GM06990 (cell line): Measurements from ENCODE around the gene ABCC1.

ENCODE experiments used
- DNase-seq: peaks from one replicate; pipeline ENCODE4 v3.0.0-alpha.2; 2011; ENCODE audit not compliant: insufficient read length; ENCODE audit errors: extremely low read depth
- H3K27me3 ChIP-seq: replicated peaks from 2 replicates; pipeline ENCODE4 v1.6.0; 2011; ENCODE audit warnings: low read length; ENCODE audit not compliant: control insufficient read depth, insufficient read depth
- H3K36me3 ChIP-seq: 2 replicates; pipeline ENCODE4 v1.5.1; 2011; ENCODE audit warnings: low read length; ENCODE audit not compliant: control insufficient read depth, insufficient read depth
- H3K4me3 ChIP-seq: replicated peaks from 2 replicates; pipeline ENCODE4 v1.5.1; 2011; ENCODE audit warnings: low read depth, mild to moderate bottlenecking, control low read depth, low read length
- TF ChIP-seq, protein P1 (sequence below): IDR thresholded peaks from 2 replicates; pipeline ENCODE4 v1.5.1; 2011; ENCODE audit warnings: low read length, control low read depth, mild to moderate bottlenecking, inconsistent platforms; ENCODE audit not compliant: insufficient read depth, poor library complexity, severe bottlenecking

Gene ABCC1

DNA sequence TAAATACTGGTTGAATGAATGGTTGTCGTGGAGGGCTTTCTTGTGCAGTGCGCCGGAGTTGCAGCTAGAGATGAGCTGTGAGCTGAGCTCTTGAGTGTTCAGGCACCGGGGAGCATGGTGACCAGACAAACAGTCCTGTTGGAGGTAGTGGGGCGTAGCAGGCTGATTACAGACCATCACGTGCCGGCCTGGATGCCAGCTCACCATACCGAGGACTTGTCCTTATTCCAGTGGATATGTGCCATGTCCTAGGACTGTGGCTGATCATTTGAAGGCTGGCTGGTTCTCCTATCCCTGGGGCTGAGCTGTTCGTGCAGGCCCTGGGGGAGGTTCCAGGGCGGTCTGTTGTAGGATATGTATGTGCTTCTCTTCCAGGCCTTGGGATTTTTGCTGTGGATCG, 60.0 kb downstream of the ABCC1 start:
- Histone ChIP-seq H3K36me3 (peaks cover 14% of the 10 kb centered on the region), H3K27me3 (no peaks in the 10 kb centered on the region), H3K4me3 (no peak overlapping the region)
- TF ChIP-seq, protein P1, sequence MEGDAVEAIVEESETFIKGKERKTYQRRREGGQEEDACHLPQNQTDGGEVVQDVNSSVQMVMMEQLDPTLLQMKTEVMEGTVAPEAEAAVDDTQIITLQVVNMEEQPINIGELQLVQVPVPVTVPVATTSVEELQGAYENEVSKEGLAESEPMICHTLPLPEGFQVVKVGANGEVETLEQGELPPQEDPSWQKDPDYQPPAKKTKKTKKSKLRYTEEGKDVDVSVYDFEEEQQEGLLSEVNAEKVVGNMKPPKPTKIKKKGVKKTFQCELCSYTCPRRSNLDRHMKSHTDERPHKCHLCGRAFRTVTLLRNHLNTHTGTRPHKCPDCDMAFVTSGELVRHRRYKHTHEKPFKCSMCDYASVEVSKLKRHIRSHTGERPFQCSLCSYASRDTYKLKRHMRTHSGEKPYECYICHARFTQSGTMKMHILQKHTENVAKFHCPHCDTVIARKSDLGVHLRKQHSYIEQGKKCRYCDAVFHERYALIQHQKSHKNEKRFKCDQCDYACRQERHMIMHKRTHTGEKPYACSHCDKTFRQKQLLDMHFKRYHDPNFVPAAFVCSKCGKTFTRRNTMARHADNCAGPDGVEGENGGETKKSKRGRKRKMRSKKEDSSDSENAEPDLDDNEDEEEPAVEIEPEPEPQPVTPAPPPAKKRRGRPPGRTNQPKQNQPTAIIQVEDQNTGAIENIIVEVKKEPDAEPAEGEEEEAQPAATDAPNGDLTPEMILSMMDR, result no peak
- no peak for DNase-seq

DNA sequence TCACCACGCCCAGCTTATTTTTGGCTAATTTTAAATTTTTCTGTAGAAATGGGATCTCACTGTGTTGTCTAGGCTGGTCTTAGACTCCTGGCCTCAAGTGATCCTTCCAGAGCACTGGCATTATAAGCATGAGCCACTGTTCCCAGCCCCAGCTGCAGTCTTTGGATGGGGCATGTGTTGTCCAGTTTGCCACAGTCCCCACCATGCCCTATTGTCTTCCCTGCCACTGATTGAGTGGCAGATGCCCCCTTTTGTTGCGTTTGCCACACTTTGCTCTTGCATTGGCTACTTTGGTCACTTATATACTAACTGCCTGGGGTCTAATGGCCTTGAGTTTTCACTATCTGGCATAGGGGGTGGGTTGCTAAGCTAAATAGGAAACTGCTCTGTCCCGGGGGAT, 60.8 kb downstream of the ABCC1 start:
- H3K27me3 ChIP-seq, result no peaks in the 10 kb centered on the region
- no peak for DNase-seq
- H3K4me3 ChIP-seq, result no peak overlapping the region
- TF ChIP-seq, protein P1, result no peak
- H3K36me3 ChIP-seq, result peaks cover 18% of the 10 kb centered on the region

DNA sequence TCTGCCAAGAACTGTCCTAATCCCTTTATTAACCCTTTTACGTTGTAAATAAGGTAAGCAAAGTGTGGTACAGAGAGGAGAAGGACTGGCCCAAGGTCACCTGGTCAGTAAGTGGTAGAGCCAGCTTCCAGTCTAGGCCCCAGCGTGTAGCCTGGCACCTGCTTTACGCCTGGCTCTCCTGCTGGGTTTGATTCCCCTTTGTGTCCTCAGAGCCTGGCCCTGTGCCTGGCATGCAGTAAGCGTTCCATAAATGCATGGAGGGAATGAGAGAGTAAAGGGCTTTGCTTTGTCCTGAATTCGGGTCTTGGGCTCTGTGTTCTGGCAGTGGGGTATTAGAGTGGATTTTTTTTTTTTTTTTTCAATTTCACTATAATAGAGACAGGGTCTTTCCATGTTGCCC, 62.7 kb downstream of the ABCC1 start:
- TF ChIP-seq, protein P1, result no peak
- Histone ChIP-seq H3K36me3 (peaks cover 22% of the 10 kb centered on the region), H3K27me3 (no peaks in the 10 kb centered on the region), H3K4me3 (no peak overlapping the region)
- no peak for DNase-seq

DNA sequence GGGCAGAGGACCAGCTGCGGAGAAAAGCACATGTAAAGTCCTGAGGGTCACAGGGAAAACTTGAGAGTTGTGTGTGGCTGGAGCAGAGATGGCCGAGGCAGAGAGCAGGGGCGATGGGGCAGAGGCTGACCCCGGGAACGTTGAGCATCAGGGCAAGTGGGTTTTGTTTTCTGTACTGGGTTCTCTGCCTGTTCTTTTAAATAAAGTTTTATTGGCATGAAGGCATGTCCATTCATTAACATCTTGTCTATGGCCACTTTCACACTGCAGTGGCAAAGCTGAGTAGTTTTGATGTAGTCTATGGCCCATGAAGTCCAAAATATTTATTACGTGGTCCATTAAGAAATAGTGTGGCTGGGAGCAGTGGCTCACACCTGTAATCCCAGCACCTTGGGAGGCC, 64.4 kb downstream of the ABCC1 start:
- Histone ChIP-seq H3K36me3 (peaks cover 28% of the 10 kb centered on the region), H3K4me3 (no peak overlapping the region), H3K27me3 (no peaks in the 10 kb centered on the region)
- TF ChIP-seq, protein P1, result no peak
- DNase-seq, result no peak

DNA sequence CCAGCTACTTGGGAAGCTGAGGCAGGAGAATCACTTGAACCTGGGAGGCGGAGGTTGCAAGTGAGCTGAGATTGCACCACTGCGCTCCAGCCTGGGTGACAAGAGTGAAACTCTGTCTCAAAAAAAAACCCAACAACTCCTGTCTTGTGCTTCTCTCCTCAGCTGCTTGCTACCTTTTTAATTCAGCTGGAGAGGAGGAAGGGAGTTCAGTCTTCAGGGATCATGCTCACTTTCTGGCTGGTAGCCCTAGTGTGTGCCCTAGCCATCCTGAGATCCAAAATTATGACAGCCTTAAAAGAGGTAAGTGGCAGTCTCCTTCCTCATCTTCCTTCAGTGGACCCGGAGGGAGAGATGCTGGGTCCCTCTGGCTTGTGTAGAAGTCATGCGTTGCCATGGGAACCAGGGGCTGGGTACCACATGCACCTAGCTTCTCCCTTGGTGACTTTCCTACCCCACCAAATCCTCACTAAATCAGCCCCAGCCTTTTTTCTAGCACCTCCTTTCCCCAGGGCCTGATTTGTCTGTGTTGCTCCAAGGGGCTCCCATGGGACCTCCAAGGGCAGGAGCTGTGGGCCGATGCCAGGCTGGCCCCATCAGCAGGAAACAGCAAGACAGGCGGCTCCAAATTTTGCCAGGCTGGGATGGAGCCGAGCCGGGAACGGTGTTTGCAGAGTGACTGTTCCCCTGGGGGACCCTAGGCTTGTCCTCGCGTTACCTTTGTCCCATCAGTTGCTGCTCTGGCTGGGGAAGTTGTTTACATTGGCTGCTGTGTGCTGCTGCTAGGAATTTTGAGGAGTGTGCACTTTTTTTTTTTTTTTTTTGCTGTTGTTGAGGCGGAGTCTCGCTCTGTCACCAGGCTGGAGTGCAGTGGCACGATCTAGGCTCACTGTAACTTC, 65.2 kb downstream of the ABCC1 start:
- Histone ChIP-seq H3K27me3 (no peaks in the 10 kb centered on the region), H3K36me3 (peaks cover 25% of the 10 kb centered on the region), H3K4me3 (no peak overlapping the region)
- TF ChIP-seq, protein P1, result no peak
- DNase-seq, result no peak

DNA sequence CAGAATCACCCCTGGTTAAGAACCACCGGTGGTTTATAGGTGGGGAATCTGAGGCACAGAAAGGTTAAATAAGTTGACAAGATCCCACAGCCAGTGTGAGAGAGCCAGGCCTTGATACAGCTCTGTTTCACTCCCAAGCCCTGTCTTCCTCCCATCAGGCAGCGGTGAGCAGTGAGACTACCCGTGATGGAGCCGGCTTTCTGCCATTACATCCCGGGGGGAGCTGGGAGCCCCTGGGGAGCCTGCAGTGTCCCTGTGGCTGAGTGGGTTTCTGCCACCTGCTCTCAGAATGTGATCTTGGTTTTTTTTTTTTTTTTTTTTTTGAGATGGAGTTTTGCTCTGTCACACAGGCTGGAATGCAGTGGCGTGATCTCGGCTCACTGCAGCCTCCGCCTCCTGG, 66.4 kb downstream of the ABCC1 start:
- H3K27me3 ChIP-seq, result no peaks in the 10 kb centered on the region
- no peak overlapping the region for H3K4me3 ChIP-seq
- peaks cover 23% of the 10 kb centered on the region for H3K36me3 ChIP-seq
- TF ChIP-seq, protein P1, result no peak
- no peak for DNase-seq
